H1 (cell line): ENCODE results near the gene KCNQ1OT1. TPM values are rescaled to one million over a fixed set of nuclear protein-coding genes. Genes with fewer than 3 reads are reported as not detected.

Source experiments
- CTCF ChIA-PET: fragments of 300-600 bp; sonication (Branson Sonifier 250); formaldehyde crosslinking; loops from one replicate; lab custom pipeline; 2021; ENCODE audit not compliant: partially characterized antibody; lab: Charles Lee
- POLR2A ChIA-PET: fragments of 300-600 bp; sonication (Branson Sonifier 250); formaldehyde crosslinking; loops from one replicate; lab custom pipeline; 2021; ENCODE audit warnings: inconsistent platforms; ENCODE audit not compliant: partially characterized antibody; lab: Charles Lee
- DNase-seq, 2 experiments: peaks; one replicate each; pipeline versions ENCODE4 v3.0.0 to v3.0.0-alpha.2; 2010 to 2022; ENCODE audit warnings: low spot score in 2 of 2, low read depth in 1 of 2, mixed read lengths in 1 of 2
- FAIRE-seq: peaks from 2 replicates; lab custom pipeline; 2011; peaks lifted over from hg19 to GRCh38; lab: Jason Lieb, UNC
- H2AFZ ChIP-seq: 2 replicates; pipeline ENCODE4 v1.8.1; 2012; ENCODE audit warnings: low read length, inconsistent platforms
- H2AK5ac ChIP-seq: 2 replicates; pipeline ENCODE4 v1.6.1; 2013; ENCODE audit warnings: low read depth, low read length
- H2BK120ac ChIP-seq: replicated peaks from 2 replicates; pipeline ENCODE3; 2013; ENCODE audit warnings: low read depth, low read length, inconsistent platforms
- H2BK12ac ChIP-seq: 2 replicates; pipeline ENCODE4 v1.6.1; 2013; ENCODE audit warnings: low read depth, low read length
- H2BK15ac ChIP-seq: 2 replicates; pipeline ENCODE4 v1.6.1; 2013; ENCODE audit warnings: low read length
- H2BK20ac ChIP-seq: 2 replicates; pipeline ENCODE4 v1.6.1; 2013; ENCODE audit warnings: low read length
- H2BK5ac ChIP-seq: 2 replicates; pipeline ENCODE4 v1.6.1; 2013; ENCODE audit warnings: low read depth, low read length
- H3K14ac ChIP-seq: 2 replicates; pipeline ENCODE4 v1.6.1; 2013; ENCODE audit warnings: inconsistent platforms; ENCODE audit not compliant: insufficient read length
- H3K18ac ChIP-seq: 2 replicates; pipeline ENCODE4 v1.6.1; 2013; ENCODE audit warnings: low read length; ENCODE audit errors: extremely low read depth
- H3K23ac ChIP-seq: 2 replicates; pipeline ENCODE4 v1.6.1; 2013; ENCODE audit warnings: inconsistent platforms; ENCODE audit not compliant: insufficient read length
- H3K23me2 ChIP-seq: 2 replicates; pipeline ENCODE4 v1.6.1; 2013; ENCODE audit warnings: low read depth, low read length
- H3K27ac ChIP-seq: 2 replicates; pipeline ENCODE4 v1.6.1; 2011; ENCODE audit warnings: low read depth, low read length, inconsistent platforms
- H3K27me3 ChIP-seq, 4 experiments: replicated peaks in 1 of 4; 1 replicate in 1 of 4; 2 replicates in 3 of 4; pipeline versions ENCODE4 v1.6.1 to v1.8.1; 2011 to 2013; ENCODE audit warnings: low read length in 3 of 4, mild to moderate bottlenecking in 3 of 4, inconsistent platforms in 2 of 4, mixed read lengths in 2 of 4, moderate library complexity in 1 of 4; ENCODE audit not compliant: control insufficient read depth in 3 of 4, insufficient read depth in 3 of 4; ENCODE audit errors: extremely low read depth in 1 of 4
- H3K36me3 ChIP-seq, 4 experiments: 2 replicates each; pipeline versions ENCODE4 v1.6.1 to v1.8.1; 2011 to 2013; ENCODE audit warnings: mild to moderate bottlenecking in 4 of 4, low read length in 3 of 4, moderate library complexity in 2 of 4, control low read depth in 1 of 4, inconsistent platforms in 1 of 4; ENCODE audit not compliant: insufficient read depth in 4 of 4, control insufficient read depth in 2 of 4
- H3K4ac ChIP-seq: replicated peaks from 2 replicates; pipeline ENCODE3; 2013; ENCODE audit warnings: low read length, low read depth, mixed read lengths, inconsistent platforms; ENCODE audit not compliant: insufficient read length
- H3K4me1 ChIP-seq, 4 experiments: replicated peaks in 1 of 4; 1 replicate in 1 of 4; 2 replicates in 3 of 4; pipeline versions ENCODE4 v1.6.1 to v1.8.1; 2011 to 2013; ENCODE audit warnings: low read length in 3 of 4, inconsistent platforms in 2 of 4, mixed read lengths in 1 of 4; ENCODE audit not compliant: insufficient read depth in 4 of 4, control insufficient read depth in 3 of 4
- H3K4me2 ChIP-seq, 2 experiments: 2 replicates each; pipeline versions ENCODE4 v1.6.1 to v1.8.1; 2011 to 2013; ENCODE audit warnings: low read depth in 2 of 2, low read length in 2 of 2, control low read depth in 1 of 2, inconsistent platforms in 1 of 2, mild to moderate bottlenecking in 1 of 2; ENCODE audit not compliant: insufficient read depth in 1 of 2
- H3K4me3 ChIP-seq, 4 experiments: fragments of 200-600, 300-600 bp in 1 of 4; sonication (generic), shearing (Covaris generic), sonication (Bioruptor Twin) in 1 of 4; 2 replicates each; pipeline versions ENCODE4 v1.5.1 to v1.8.1; 2011 to 2016; ENCODE audit warnings: low read length in 4 of 4, low read depth in 3 of 4, control low read depth in 2 of 4, inconsistent platforms in 2 of 4, mild to moderate bottlenecking in 2 of 4, mixed read lengths in 1 of 4, moderate library complexity in 1 of 4; ENCODE audit not compliant: insufficient read depth in 2 of 4; ENCODE audit errors: extremely low read depth in 1 of 4
- H3K56ac ChIP-seq: replicated peaks from 2 replicates; pipeline ENCODE3; 2013; ENCODE audit warnings: low read depth, mild to moderate bottlenecking, mixed read lengths, low read length, inconsistent platforms; ENCODE audit not compliant: insufficient read length
- H3K79me1 ChIP-seq: 2 replicates; pipeline ENCODE4 v1.6.1; 2013; ENCODE audit warnings: low read depth, low read length, control low read depth
- H3K79me2 ChIP-seq, 2 experiments: 2 replicates each; pipeline versions ENCODE4 v1.6.1 to v1.8.1; 2012 to 2013; ENCODE audit warnings: low read length in 2 of 2, mild to moderate bottlenecking in 2 of 2, inconsistent platforms in 1 of 2; ENCODE audit not compliant: insufficient read depth in 2 of 2, control insufficient read depth in 1 of 2
- H3K9ac ChIP-seq, 4 experiments: replicated peaks in 1 of 4; 1 replicate in 1 of 4; 2 replicates in 3 of 4; pipeline versions ENCODE4 v1.6.1 to v1.8.1; 2011 to 2013; ENCODE audit warnings: low read depth in 3 of 4, low read length in 3 of 4, control low read depth in 2 of 4, mild to moderate bottlenecking in 2 of 4, moderate library complexity in 2 of 4, inconsistent platforms in 1 of 4; ENCODE audit errors: extremely low read depth in 1 of 4
- H3K9me3 ChIP-seq, 2 experiments: 2 replicates each; pipeline versions ENCODE4 v1.6.1 to v1.8.1; 2012 to 2013; ENCODE audit warnings: mild to moderate bottlenecking in 2 of 2, moderate library complexity in 2 of 2, control low read depth in 1 of 2, inconsistent platforms in 1 of 2, low read depth in 1 of 2, low read length in 1 of 2, mixed read lengths in 1 of 2; ENCODE audit not compliant: insufficient read depth in 2 of 2
- H4K20me1 ChIP-seq, 2 experiments: replicated peaks in 1 of 2; 2 replicates each; pipeline versions ENCODE3 to v1.8.1; 2011 to 2013; ENCODE audit warnings: inconsistent platforms in 2 of 2, low read length in 2 of 2, mild to moderate bottlenecking in 1 of 2; ENCODE audit not compliant: insufficient read depth in 2 of 2, control insufficient read depth in 1 of 2
- H4K5ac ChIP-seq: 2 replicates; pipeline ENCODE4 v1.6.1; 2013; ENCODE audit warnings: low read length, low read depth, mixed read lengths, inconsistent platforms; ENCODE audit not compliant: insufficient read length
- H4K8ac ChIP-seq: 2 replicates; pipeline ENCODE4 v1.8.0; 2013; ENCODE audit warnings: mild to moderate bottlenecking, moderate library complexity, low read length, inconsistent platforms; ENCODE audit not compliant: insufficient read depth; ENCODE audit errors: extremely low read depth
- H4K91ac ChIP-seq: replicated peaks from 2 replicates; pipeline ENCODE3; 2013; ENCODE audit warnings: low read length, mixed read lengths, inconsistent platforms; ENCODE audit not compliant: insufficient read length
- CHD1 ChIP-seq: IDR thresholded peaks from 2 replicates; pipeline ENCODE4 v1.6.1; 2012; ENCODE audit warnings: low read depth, low read length, improper control_type of control experiment
- EGR1 ChIP-seq: IDR thresholded peaks from 2 replicates; pipeline ENCODE4 v1.6.1; 2011; ENCODE audit warnings: low read depth, low read length, borderline replicate concordance
- HDAC2 ChIP-seq, 2 experiments: fragments of 300-600 bp in 1 of 2; sonication (generic) in 1 of 2; IDR thresholded peaks; 2 replicates each; pipeline ENCODE4 v1.6.1; 2011 to 2012; ENCODE audit warnings: low read depth in 2 of 2, low read length in 2 of 2, mild to moderate bottlenecking in 2 of 2, moderate library complexity in 2 of 2, borderline replicate concordance in 1 of 2, inconsistent platforms in 1 of 2
- JUND ChIP-seq: IDR thresholded peaks from 2 replicates; pipeline ENCODE4 v1.6.1; 2011; ENCODE audit warnings: mild to moderate bottlenecking, improper control_type of control experiment, low read length
- WGBS, 2 experiments: shearing (Covaris generic) in 1 of 2; methylation state at CpG; one replicate each; pipeline versions ENCODE4 v1.1.6 to v1.1.7; 2013 to 2015; ENCODE audit warnings: low lambda C conversion rate in 2 of 2, mixed read lengths in 2 of 2, inconsistent platforms in 1 of 2, low coverage in 1 of 2, missing lambda C conversion rate in 1 of 2; ENCODE audit not compliant: insufficient replicate concordance in 2 of 2, insufficient coverage in 1 of 2, insufficient read length in 1 of 2; ENCODE audit errors: extremely low coverage in 1 of 2, missing lambda C conversion rate in 1 of 2; 5-methylcytosine and 5-hydroxymethylcytosine counted together
- polyA plus RNA-seq, 7 experiments: library from polyadenylated mRNA; depleted of rRNA in 3 of 7; stranded (reverse) in 5 of 7; unstranded in 2 of 7; fragments of >200 nt in 5 of 7; fragments of 200-250 nt in 2 of 7; gene quantifications; 1 replicate in 5 of 7; 2 replicates in 1 of 7; 4 replicates in 1 of 7; pipeline versions ENCODE4 v1.2.1 to v1.2.3, GENCODE V29; 2011 to 2013; ENCODE audit warnings: missing spikeins in 2 of 7, mixed read lengths in 2 of 7
- total RNA-seq: library from RNA; stranded (reverse); fragmentation: NEBNext Ultra II Directional; extraction: Animal tissue kit (Norgen Biotek cat#: 25700); gene quantifications from 2 replicates; pipeline ENCODE4 v1.2.1, GENCODE V29; 2021

The KCNQ1OT1 gene
- total and polyA plus RNA-seq, 2 of the 8 experiments (the other 6 are each of a cell fraction or from before 2014, with no cell fraction given), result 0.21 to 1.2 TPM

GRCh38 chr11:2650343-2650867 lies 49.4 kb downstream of the KCNQ1OT1 start:
- H2AFZ ChIP-seq, result no peak overlapping the region
- no peak overlapping the region for H3K56ac ChIP-seq
- no peak overlapping the region for H3K23ac ChIP-seq
- no peak overlapping the region for H4K5ac ChIP-seq
- no peak overlapping the region for H2BK12ac ChIP-seq
- H2BK120ac ChIP-seq, result no peak overlapping the region
- 95% methylated on average over 2 of the region's 2 CpGs; no CpG with 5 or more reads in 1 of the 2 experiments for WGBS, 2 experiments
- TF ChIP-seq JUND (no peak), CHD1 (no peak), HDAC2 (IDR thresholded peaks at IDR 0.05; ENCODE audit: borderline replicate concordance in 1 of 2, low read depth in 2 of 2, low read length in 2 of 2) (no peak), EGR1 (no peak)
- TF ChIP-seq, all 59 proteins: peak for 0
- no peaks in the 10 kb centered on the region for H3K79me2 ChIP-seq
- H2BK15ac ChIP-seq, result no peak overlapping the region
- no peak overlapping the region for H3K4ac ChIP-seq
- H3K14ac ChIP-seq, result no peak overlapping the region
- peak overlapping the region in 1 of 4 experiments; percentile 17; a peak in 1 of 8 replicates for H3K4me3 ChIP-seq
- H3K36me3 ChIP-seq, result peaks cover 0 to 10% (median 0%) of the 10 kb centered on the region in 4 experiments; a peak in 1 of 8 replicates
- H3K9ac ChIP-seq, result no peak overlapping the region
- H3K18ac ChIP-seq, result no peak overlapping the region
- H4K8ac ChIP-seq, result no peak overlapping the region
- H2BK5ac ChIP-seq, result no peak overlapping the region
- no peak for DNase-seq
- H3K23me2 ChIP-seq, result no peaks in the 10 kb centered on the region
- no peak overlapping the region for H3K4me2 ChIP-seq
- no peak overlapping the region for H2AK5ac ChIP-seq
- no peak overlapping the region for H4K91ac ChIP-seq
- FAIRE-seq, result no peak
- peaks cover 9 to 53% (median 41%) of the 10 kb centered on the region in 4 experiments for H3K27me3 ChIP-seq
- no peaks in the 10 kb centered on the region for H4K20me1 ChIP-seq
- no peaks in the 10 kb centered on the region for H3K4me1 ChIP-seq
- H3K79me1 ChIP-seq, result no peaks in the 10 kb centered on the region
- H3K9me3 ChIP-seq, result peaks cover 82 to 84% of the 10 kb centered on the region in 2 experiments
- H3K27ac ChIP-seq, result no peak overlapping the region
- CTCF ChIA-PET, result no interaction called here
- POLR2A ChIA-PET, result no interaction called here
- no peak overlapping the region for H2BK20ac ChIP-seq
